ENCODE measurements around the gene EXOC8. TPM values are rescaled to one million over a fixed set of nuclear protein-coding genes. Genes with fewer than 3 reads are reported as not detected.

EXOC8 gene
- total RNA-seq (2014; rRNA removed; shearing (Covaris generic)): 15.9 and 19.4 TPM in 2 replicates

- peak; percentile 99 for DNase-seq (ENCODE audit: low spot score)
Observed at GRCh38 chr1:231337472-231338269, at the start of gene EXOC8. Gene EXOC8 (minus strand): TSS chr1:231337852. CDS start chr1:231337745, 107 bp downstream.

GRCh38 chr1:231386466-231386865, 48.8 kb upstream of the EXOC8 start:
- DNase-seq (ENCODE audit: low spot score): no peak

- DNase-seq (ENCODE audit: low spot score): peak; percentile 24
Observed at GRCh38 chr1:231385416-231385748, 47.7 kb upstream of the EXOC8 start.

GRCh38 chr1:231384696-231385415, 47.2 kb upstream of the EXOC8 start:
- DNase-seq (ENCODE audit: low spot score): no peak

- DNase-seq (ENCODE audit: low spot score): no peak
Observed at GRCh38 chr1:231383159-231383860, 45.7 kb upstream of the EXOC8 start.

GRCh38 chr1:231382426-231382825, 44.8 kb upstream of the EXOC8 start:
- no peak for DNase-seq (ENCODE audit: low spot score)

- DNase-seq (ENCODE audit: low spot score): no peak
Observed at GRCh38 chr1:231381729-231382128, 44.1 kb upstream of the EXOC8 start.

- no peak for DNase-seq (ENCODE audit: low spot score)
Observed at GRCh38 chr1:231376875-231377549, 39.4 kb upstream of the EXOC8 start.

- DNase-seq (ENCODE audit: low spot score): peak; percentile 25
Observed at GRCh38 chr1:231376101-231376500, 38.4 kb upstream of the EXOC8 start.

- no peak for DNase-seq (ENCODE audit: low spot score)
Observed at GRCh38 chr1:231374394-231374793, 36.7 kb upstream of the EXOC8 start.

- DNase-seq (ENCODE audit: low spot score): no peak
Observed at GRCh38 chr1:231372501-231372900, 34.8 kb upstream of the EXOC8 start.

- DNase-seq (ENCODE audit: low spot score): no peak
Observed at GRCh38 chr1:231369282-231369681, 31.6 kb upstream of the EXOC8 start.

- DNase-seq (ENCODE audit: low spot score): no peak
Observed at GRCh38 chr1:231364192-231364591, 26.5 kb upstream of the EXOC8 start.

- DNase-seq (ENCODE audit: low spot score): no peak
Observed at GRCh38 chr1:231363624-231364023, 26.0 kb upstream of the EXOC8 start.

- no peak for DNase-seq (ENCODE audit: low spot score)
Observed at GRCh38 chr1:231362325-231362724, 24.7 kb upstream of the EXOC8 start.

GRCh38 chr1:231359113-231359512, 21.5 kb upstream of the EXOC8 start:
- DNase-seq (ENCODE audit: low spot score): peak; percentile 22

- DNase-seq (ENCODE audit: low spot score): peak; percentile 78
Observed at GRCh38 chr1:231357831-231358354, 20.2 kb upstream of the EXOC8 start.

- DNase-seq (ENCODE audit: low spot score): no peak
Observed at GRCh38 chr1:231357187-231357772, 19.6 kb upstream of the EXOC8 start.

- DNase-seq (ENCODE audit: low spot score): no peak
Observed at GRCh38 chr1:231355171-231355570, 17.5 kb upstream of the EXOC8 start.

GRCh38 chr1:231354330-231355020, 16.8 kb upstream of the EXOC8 start:
- no peak for DNase-seq (ENCODE audit: low spot score)

- DNase-seq (ENCODE audit: low spot score): no peak
Observed at GRCh38 chr1:231353086-231353485, 15.4 kb upstream of the EXOC8 start.
